ENCODE results near the gene RAB11FIP4. TPM values are rescaled to one million over a fixed set of nuclear protein-coding genes. Genes with fewer than 3 reads are reported as not detected.

Gene RAB11FIP4
- total RNA-seq, 2 donors from 2014 or later = 16.2 to 21.6 TPM

DNA sequence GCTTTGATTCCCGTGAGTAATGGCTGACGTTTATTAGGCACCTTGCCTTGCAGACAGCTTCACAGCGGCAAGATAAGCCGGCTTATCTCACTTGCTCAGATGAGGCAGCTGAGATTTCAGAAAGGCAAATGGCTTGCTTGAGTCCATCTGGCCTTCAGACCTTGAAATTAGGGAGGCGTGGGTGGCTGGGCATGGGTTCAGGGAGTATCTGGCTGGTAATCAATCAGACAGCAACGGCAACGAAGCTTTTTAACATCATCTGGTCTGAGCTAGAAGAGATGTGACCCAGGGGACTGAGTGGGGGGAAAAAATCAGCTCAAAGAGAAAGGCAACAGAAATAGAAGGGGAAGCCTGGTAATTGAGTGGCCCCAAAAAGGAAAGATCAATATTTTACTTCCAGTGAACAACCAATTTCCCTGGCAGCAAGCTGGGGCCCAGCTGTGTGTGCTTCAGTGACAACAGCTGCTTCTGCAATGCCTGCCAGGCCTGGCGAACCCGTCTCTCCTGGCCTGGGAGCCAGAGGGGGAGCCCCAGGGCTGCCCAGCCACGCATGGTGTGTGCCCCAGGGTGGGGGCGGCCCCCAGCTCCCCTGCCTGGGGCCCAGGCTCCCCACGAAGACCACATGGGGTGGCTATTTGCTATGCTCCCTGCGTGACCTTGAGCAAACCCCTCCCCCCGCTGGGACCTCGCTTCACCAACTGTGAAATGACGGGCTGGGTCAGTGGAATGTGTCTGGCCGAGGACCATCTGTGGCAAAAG is 34.0 kb downstream of the RAB11FIP4 start:
- ATAC-seq = no peak
- Mint-ChIP-seq H3K27ac (no peak overlapping the region), H3K4me3 (no peak overlapping the region), H3K36me3 (peaks cover 5% of the 10 kb centered on the region), H3K4me1 (ENCODE audit: low read depth in 2 of 2) (no peaks in the 10 kb centered on the region), H3K27me3 (peaks cover 8 to 17% of the 10 kb centered on the region in 2 donors), H3K9me3 (no peaks in the 10 kb centered on the region)
- no peak for DNase-seq (ENCODE audit: low spot score)

DNA sequence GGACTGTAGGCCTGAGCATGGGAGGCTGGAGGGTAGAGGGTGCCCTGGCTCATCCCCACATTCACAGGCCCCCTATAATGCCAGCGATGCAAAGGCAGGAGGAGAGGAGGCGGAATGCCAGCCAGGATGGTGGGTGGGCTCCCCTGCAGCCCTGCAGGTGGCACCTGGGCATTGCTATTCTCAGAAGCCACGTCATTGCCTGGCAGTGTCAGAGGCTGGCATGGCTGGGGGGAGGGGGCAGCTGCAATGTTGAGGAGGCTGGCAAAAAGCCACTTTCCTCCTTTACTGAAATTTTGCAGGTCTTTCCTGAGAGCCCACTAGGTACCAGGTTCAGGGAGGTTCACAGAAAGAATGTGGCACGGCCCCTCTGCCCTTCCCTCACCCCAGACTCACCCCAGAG is 36.2 kb downstream of the RAB11FIP4 start:
- H3K4me3 Mint-ChIP-seq = no peak overlapping the region
- peaks cover 7 to 22% of the 10 kb centered on the region in 2 donors for H3K27me3 Mint-ChIP-seq
- DNase-seq (ENCODE audit: low spot score) (no peak), ATAC-seq (no peak)
- H3K27ac Mint-ChIP-seq = no peak overlapping the region
- H3K4me1 Mint-ChIP-seq (ENCODE audit: low read depth in 2 of 2) = no peaks in the 10 kb centered on the region
- no peaks in the 10 kb centered on the region for H3K9me3 Mint-ChIP-seq
- peaks cover 5% of the 10 kb centered on the region for H3K36me3 Mint-ChIP-seq

DNA sequence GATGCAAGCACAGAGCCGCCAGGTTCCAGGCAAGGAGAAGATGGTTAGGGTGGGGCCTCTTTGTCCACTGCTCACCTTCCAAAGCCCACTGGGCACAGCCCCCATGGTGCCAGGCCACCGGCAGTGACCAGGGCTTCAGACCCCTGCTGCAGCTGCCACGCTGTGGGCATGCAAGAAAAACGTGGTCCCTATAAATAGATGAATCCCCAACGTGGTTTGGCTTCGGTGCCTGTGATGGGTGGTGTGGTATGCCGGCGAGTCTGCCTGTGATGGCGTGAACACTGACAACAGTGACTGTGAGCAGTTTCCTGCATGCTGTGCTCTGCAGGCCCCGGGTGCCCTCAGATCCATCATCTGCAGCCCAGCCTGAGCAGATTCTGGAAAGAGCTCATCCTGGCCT is 36.6 kb downstream of the RAB11FIP4 start:
- no peaks in the 10 kb centered on the region for H3K9me3 Mint-ChIP-seq
- no peak for DNase-seq (ENCODE audit: low spot score)
- peaks cover 7 to 21% of the 10 kb centered on the region in 2 donors for H3K27me3 Mint-ChIP-seq
- H3K27ac Mint-ChIP-seq = no peak overlapping the region
- no peak overlapping the region for H3K4me3 Mint-ChIP-seq
- peaks cover 0 to 3% of the 10 kb centered on the region in 2 donors for H3K4me1 Mint-ChIP-seq (ENCODE audit: low read depth in 2 of 2)
- no peak for ATAC-seq
- peaks cover 4% of the 10 kb centered on the region for H3K36me3 Mint-ChIP-seq

DNA sequence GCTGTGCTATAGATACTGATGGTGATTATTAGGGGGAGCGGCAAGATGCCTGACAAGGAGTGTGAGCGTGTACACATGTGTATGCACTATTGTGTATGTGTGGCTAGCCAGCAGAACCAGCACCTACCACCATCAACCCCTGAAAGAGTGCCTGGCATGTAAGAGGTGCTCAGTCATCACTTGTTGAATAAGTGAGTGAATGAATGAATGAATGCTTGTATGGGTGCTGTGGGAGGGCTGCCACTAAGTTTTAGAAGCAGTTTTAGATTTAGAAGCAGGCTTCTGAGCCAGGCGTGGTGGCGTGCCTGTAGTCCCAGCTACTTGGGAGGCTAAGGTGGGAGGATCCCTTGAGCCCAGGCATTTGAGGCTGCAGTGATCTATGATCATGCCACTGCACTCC is 37.0 kb downstream of the RAB11FIP4 start:
- DNase-seq (ENCODE audit: low spot score) (no peak), ATAC-seq (no peak)
- peaks cover under 1% of the 10 kb centered on the region for H3K36me3 Mint-ChIP-seq
- no peaks in the 10 kb centered on the region for H3K9me3 Mint-ChIP-seq
- no peak overlapping the region for H3K4me3 Mint-ChIP-seq
- peaks cover 7 to 17% of the 10 kb centered on the region in 2 donors for H3K27me3 Mint-ChIP-seq
- H3K4me1 Mint-ChIP-seq (ENCODE audit: low read depth in 2 of 2) = peaks cover 0 to 5% of the 10 kb centered on the region in 2 donors
- no peak overlapping the region for H3K27ac Mint-ChIP-seq

DNA sequence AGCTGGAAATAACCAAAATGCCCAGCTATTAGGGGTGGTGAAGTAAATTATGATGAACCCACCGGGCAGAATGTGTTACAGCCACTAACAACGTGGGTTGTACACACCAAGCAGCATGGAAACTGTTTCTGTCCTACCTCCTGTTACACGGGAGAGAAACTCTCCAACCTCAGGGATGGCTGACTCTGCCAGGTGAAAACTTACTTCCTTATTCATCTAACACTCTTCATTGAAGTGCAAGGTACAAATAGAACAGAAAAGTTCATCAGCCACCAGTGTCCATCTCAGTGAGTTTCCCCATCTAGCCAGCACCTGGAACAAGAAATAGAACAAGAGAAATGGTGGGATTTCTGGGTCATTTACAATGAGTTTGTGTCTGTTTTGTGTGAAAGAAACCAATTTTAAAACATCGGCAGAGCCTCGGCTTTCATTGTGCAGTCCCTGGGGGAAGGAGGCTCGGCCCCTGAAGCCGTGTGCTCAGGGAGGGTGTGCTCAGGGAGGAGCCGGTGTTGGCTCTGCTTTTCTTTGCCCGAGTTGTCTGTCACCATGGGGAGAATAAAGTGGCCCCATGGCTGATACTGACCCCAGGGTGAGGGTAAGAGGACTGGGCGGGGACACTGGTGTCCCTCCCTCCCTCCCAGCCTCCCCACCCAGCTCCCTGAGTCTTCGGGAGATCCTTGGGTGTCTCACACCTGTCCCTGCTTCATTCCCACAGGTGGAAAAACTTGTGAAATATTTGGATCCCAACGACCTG is 39.8 kb downstream of the RAB11FIP4 start:
- H3K36me3 Mint-ChIP-seq = no peaks in the 10 kb centered on the region
- H3K4me1 Mint-ChIP-seq (ENCODE audit: low read depth in 2 of 2) = peaks cover 0 to 5% of the 10 kb centered on the region in 2 donors
- no peak overlapping the region for H3K4me3 Mint-ChIP-seq
- ATAC-seq (no peak), DNase-seq (ENCODE audit: low spot score) (no peak)
- H3K9me3 Mint-ChIP-seq = no peaks in the 10 kb centered on the region
- H3K27me3 Mint-ChIP-seq = peaks cover 10 to 14% of the 10 kb centered on the region in 2 donors
- no peak overlapping the region for H3K27ac Mint-ChIP-seq

DNA sequence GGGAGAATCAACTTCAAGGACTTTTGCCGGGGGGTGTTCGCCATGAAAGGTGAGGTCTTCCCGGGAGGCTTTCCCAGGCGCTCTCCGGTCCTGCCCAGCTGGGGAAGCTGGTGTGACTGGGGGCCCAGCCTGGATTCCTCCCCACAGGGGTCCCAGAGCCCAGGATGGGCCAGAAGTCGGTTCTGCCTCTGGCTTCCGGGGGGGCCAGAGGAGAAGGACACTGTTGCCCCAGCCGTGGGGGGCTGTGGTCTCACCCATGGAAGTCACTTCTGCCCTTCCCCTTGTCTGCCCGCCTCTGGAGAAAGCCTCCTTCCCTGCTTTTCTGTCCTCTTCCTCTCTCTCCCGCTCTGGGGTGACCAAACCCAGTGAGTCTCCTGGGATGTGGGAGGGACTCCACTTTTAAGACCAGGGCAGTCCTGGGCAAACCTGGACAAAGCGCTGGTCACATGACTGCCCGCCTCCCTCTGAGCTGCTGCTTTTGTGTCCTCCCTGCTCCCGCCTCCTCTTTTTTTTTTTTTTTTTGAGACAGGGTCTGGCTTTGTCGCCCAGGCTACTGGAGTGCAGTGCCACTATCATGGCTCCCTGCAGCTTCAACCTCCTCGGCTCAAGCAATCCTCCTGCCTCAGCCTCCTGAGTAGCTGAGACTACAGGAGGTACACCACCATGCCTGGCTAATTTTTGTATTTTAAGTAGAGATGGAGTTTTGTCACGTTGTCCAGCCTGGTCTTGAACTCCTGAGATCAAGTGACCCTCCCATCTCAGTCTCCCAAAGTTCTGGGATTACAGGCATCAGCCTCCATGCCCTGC is 40.6 kb downstream of the RAB11FIP4 start:
- peaks cover 10 to 14% of the 10 kb centered on the region in 2 donors for H3K27me3 Mint-ChIP-seq
- no peak for ATAC-seq
- H3K27ac Mint-ChIP-seq = no peak overlapping the region
- H3K9me3 Mint-ChIP-seq = no peaks in the 10 kb centered on the region
- H3K4me3 Mint-ChIP-seq = no peak overlapping the region
- peaks cover 0 to 5% of the 10 kb centered on the region in 2 donors for H3K4me1 Mint-ChIP-seq (ENCODE audit: low read depth in 2 of 2)
- no peaks in the 10 kb centered on the region for H3K36me3 Mint-ChIP-seq
- DNase-seq (ENCODE audit: low spot score) = no peak

DNA sequence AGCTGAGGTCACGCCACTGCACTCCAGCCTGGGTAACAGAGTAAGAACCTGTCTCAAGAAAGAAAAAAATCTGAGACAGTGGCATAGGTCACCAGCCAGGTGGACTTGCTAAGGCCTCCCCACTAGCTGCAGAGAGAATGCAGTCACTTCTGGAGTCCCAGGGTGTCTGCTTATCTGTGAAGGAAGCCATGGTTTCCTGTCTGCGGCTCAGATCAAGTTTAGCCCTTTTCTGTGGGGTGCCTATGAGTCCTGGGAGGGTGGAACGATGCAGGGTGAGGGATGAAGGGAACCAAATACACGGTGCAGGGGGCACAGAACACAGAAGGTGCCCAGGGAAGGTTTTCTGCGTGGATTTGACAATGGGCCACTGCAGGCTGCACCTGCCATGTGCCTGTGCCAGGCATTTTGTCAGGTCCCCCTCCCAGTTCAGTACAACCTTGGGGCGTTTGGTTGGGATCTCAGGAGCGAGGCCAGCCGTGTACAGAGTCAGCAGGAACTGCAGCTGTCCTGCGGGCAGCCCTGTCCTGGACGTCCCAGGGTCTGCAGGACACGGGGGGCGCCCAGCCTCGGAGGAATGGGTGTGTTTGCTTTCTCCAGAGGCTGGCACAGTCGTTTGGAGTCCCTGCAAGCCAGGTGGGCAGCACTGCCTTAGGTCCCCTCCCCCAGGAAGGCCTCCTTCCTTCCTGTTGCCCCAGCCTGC is 41.8 kb downstream of the RAB11FIP4 start:
- peaks cover 0 to 9% of the 10 kb centered on the region in 2 donors for H3K4me1 Mint-ChIP-seq (ENCODE audit: low read depth in 2 of 2)
- no peaks in the 10 kb centered on the region for H3K36me3 Mint-ChIP-seq
- DNase-seq (ENCODE audit: low spot score) (no peak), ATAC-seq (peak; percentile 26 to 65)
- H3K9me3 Mint-ChIP-seq = no peaks in the 10 kb centered on the region
- peaks cover 10 to 14% of the 10 kb centered on the region in 2 donors for H3K27me3 Mint-ChIP-seq
- H3K4me3 Mint-ChIP-seq = no peak overlapping the region
- no peak overlapping the region for H3K27ac Mint-ChIP-seq

DNA sequence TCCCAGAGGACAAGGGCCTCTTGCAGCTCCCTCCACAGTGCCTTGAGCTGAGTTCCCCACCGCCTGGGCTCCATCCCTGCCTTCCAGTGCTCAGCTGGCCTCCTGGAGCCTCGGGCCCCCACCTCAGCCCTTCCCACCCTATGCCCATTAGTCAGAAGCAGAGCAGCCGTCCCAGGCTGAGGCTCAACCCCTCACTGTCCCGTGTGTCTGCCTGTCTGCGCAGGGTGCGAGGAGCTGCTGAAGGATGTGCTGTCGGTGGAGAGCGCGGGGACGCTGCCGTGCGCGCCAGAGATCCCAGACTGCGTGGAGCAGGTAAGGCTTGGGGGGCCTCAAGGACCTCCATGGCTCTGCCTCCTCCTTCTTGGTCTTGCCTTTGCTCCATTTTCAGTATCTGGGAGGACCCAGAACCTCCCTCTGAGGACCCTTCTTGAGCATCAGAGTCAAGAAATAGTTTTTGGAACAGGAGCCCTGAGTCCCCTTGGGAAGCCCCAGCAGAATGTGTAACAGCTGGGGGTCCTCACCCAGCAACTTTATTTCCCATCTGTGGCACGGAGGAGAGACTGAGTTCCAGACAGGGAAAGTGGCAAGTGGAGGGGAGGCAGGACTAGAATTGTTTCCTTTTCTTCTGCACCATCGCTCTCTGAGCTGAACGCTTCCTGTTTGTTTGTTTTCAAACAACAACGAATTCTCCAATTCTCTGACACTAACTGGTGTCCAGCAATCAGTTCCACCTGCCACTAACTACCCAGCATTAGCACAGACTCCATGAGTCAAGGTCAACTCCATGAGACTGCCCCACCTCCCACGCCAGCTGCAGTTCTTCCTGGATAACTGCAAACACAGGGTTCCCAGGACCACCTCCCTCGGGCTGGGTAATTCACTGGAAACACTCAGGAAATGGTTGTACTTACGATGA is 42.6 kb downstream of the RAB11FIP4 start:
- H3K9me3 Mint-ChIP-seq = no peaks in the 10 kb centered on the region
- peak overlapping the region in 1 of 2 donors; percentile 62 for H3K27ac Mint-ChIP-seq
- no peaks in the 10 kb centered on the region for H3K36me3 Mint-ChIP-seq
- H3K4me1 Mint-ChIP-seq (ENCODE audit: low read depth in 2 of 2) = peaks cover 0 to 9% of the 10 kb centered on the region in 2 donors
- no peak for ATAC-seq
- peaks cover 10 to 14% of the 10 kb centered on the region in 2 donors for H3K27me3 Mint-ChIP-seq
- DNase-seq (ENCODE audit: low spot score) = no peak
- no peak overlapping the region for H3K4me3 Mint-ChIP-seq

DNA sequence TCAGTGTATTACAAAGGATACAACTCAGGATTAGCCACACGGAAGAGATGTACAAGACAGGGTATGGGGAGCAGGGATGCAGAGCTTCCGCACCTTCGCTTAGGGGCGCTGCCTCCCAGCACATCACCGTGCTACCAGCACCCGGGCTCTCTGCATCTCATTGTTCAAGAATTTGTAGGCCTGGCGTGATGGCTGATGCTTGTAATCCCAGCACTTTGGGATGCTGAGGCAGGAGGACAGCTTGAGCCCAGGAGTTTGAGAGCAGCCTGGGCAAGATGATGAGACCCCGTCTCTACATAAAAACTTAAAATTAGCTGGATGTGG is 43.2 kb downstream of the RAB11FIP4 start:
- Mint-ChIP-seq H3K9me3 (no peaks in the 10 kb centered on the region), H3K4me1 (ENCODE audit: low read depth in 2 of 2) (peaks cover 0 to 9% of the 10 kb centered on the region in 2 donors), H3K4me3 (no peak overlapping the region), H3K27me3 (peaks cover 10 to 13% of the 10 kb centered on the region in 2 donors), H3K36me3 (no peaks in the 10 kb centered on the region), H3K27ac (peak overlapping the region in 1 of 2 donors; percentile 62)
- DNase-seq (ENCODE audit: low spot score) = no peak
- no peak for ATAC-seq

DNA sequence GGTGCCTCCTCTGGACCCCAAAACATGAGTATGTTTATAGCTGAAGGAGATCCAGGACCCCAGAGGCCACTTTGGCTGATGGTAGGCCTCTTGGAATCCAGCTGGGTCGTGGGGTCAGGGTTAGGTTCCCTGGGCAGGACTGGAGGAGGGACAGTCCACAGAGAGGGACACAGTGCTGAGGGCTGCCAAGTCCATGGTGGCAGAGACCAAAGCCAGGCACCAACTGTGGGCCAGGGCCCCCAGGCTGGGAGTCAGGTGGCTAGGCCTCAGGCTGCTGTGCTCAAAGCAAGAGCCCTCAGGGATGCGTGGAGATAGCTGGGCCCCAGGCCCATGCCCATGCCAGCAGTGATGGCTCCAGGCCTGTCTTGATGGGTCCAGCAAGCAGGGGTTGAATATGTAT is 44.1 kb downstream of the RAB11FIP4 start:
- H3K4me1 Mint-ChIP-seq (ENCODE audit: low read depth in 2 of 2) = peaks cover 0 to 9% of the 10 kb centered on the region in 2 donors
- H3K36me3 Mint-ChIP-seq = no peaks in the 10 kb centered on the region
- DNase-seq (ENCODE audit: low spot score) (no peak), ATAC-seq (no peak)
- H3K27me3 Mint-ChIP-seq = peaks cover 4 to 6% of the 10 kb centered on the region in 2 donors
- H3K4me3 Mint-ChIP-seq = no peak overlapping the region
- no peak overlapping the region for H3K27ac Mint-ChIP-seq
- H3K9me3 Mint-ChIP-seq = no peaks in the 10 kb centered on the region

DNA sequence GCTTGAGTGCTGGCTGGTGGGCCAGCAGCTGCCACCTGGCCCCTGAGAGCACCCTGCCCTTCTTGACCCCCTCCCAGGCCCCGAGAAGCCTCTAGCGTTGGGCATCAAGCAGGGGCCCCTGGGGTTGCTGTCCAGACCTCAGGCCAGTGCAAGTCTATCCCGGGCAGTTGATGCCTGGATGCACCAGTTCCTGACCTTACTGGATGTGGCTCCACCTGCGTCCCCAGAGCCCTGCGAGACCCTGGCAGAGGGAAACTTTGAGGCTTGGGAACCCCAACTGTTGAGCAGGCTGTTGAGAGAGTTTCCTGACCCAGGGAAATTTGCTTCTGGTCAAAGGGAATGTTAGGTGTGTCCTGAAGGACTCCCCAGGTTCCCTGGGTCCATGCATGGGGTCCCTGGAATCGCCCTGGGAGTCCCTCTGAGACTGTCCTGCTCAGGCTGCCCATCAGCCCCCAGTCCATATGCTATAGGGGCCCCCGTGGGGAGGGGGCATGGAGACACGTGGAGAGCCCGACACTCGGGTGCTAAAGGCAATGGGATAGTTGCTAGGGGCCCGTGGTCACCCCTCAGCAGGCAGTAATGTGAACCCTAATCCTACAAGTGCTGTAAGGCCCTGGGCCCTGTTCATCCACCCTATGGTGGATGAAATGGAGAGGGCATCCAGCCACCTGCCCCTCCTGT is 46.4 kb downstream of the RAB11FIP4 start:
- Mint-ChIP-seq H3K4me1 (ENCODE audit: low read depth in 2 of 2) (peaks cover 0 to 9% of the 10 kb centered on the region in 2 donors), H3K9me3 (no peaks in the 10 kb centered on the region), H3K36me3 (no peaks in the 10 kb centered on the region), H3K4me3 (no peak overlapping the region), H3K27me3 (peaks cover 0 to 3% of the 10 kb centered on the region in 2 donors), H3K27ac (no peak overlapping the region)
- ATAC-seq (no peak), DNase-seq (ENCODE audit: low spot score) (no peak)

DNA sequence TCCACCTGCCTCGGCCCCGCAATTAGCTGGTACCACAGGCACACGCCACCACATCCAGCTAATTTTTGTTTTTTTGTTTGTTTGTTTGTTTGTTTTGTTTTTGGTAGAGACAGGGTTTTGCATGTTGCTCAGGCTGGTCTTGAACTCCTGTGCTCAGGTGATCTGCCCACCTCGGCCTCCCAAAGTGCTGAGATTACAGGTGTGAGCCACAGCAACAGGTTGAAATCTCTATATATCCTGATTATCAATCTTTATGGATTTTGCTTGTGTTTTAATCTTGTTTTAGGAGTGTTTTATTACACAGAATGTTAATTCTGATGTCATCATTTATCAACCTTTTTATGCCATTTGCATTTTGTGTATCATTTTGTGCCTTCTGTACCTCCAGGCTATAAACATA is 48.2 kb downstream of the RAB11FIP4 start:
- ATAC-seq (no peak), DNase-seq (ENCODE audit: low spot score) (no peak)
- H3K4me1 Mint-ChIP-seq (ENCODE audit: low read depth in 2 of 2) = peaks cover 0 to 4% of the 10 kb centered on the region in 2 donors
- H3K27me3 Mint-ChIP-seq = no peaks in the 10 kb centered on the region
- no peaks in the 10 kb centered on the region for H3K9me3 Mint-ChIP-seq
- no peak overlapping the region for H3K27ac Mint-ChIP-seq
- H3K4me3 Mint-ChIP-seq = no peak overlapping the region
- H3K36me3 Mint-ChIP-seq = no peaks in the 10 kb centered on the region

Data from natural killer cell treated with Interleukin-12 subunit alpha and Interleukin-12 subunit beta and Interleukin-15 and Interleukin-18, amount 100 ng/mL, for 72 hours (primary cell).